RWPE1 (cell line): ENCODE data around the gene CCDC92.

Source experiments
- CTCF ChIA-PET: fragments of 350-600 bp; sonication (Branson Sonifier 250); formaldehyde crosslinking; extraction: SDS; loops from one replicate; lab custom pipeline; 2021; lab: Yijun Ruan, JAX
- POLR2A ChIA-PET: fragments of 400-600 bp; formaldehyde crosslinking; extraction: SDS; loops from one replicate; lab custom pipeline; 2020; ENCODE audit warnings: antibody characterized with exemption; ENCODE audit not compliant: low non-redundant PET; lab: Yijun Ruan, JAX
- DNase-seq: peaks from one replicate; pipeline ENCODE4 v3.0.0; 2012; ENCODE audit warnings: low spot score
- H3K27ac ChIP-seq: fragments of 450-650 bp; 2 replicates; pipeline ENCODE4 v1.5.1; 2017
- TF ChIP-seq, protein P1 (sequence below): fragments of 450-650 bp; conservative IDR thresholded peaks from 2 replicates; pipeline ENCODE4 v1.5.1; 2017; ENCODE audit warnings: low read depth, mild to moderate bottlenecking

CCDC92 gene

DNA sequence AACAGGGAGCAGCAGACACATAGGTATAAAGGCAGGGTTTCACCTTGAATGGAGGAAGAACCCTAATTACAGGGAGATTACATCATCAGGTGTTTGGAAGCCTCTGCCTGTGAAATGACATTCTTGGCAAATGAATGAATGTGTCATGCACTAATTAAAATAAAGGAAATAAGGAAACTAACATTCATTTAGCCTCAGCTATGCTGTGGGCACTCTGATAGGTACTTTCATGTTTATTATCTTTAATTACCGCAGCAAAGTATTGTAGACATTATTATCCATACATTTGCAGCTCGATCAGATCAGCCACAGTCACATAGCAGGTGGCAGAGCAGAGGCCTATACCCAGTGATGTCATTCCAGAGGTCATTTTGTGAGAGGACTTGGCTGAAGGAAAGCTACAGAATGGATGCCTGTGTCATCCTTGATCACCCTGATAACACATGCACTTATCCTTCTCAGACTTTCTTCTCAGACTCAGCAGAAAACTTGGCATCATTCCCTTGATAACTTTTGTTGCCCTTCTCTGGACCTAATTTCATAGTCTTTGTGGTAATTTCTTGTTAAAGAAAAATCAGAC, 18.8 kb upstream of the CCDC92 start:
- ChIA-PET POLR2A (interaction anchor here (0.7 kb wide), 1 partner anchor 751 kb away, joined by 3 read pairs; no protein-coding TSS in a partner anchor), CTCF (interaction anchor here (0.6 kb wide), 1 partner anchor 12 kb away, joined by 3 read pairs; no protein-coding TSS in a partner anchor)
- no peak overlapping the region for H3K27ac ChIP-seq
- no peak for DNase-seq
- TF ChIP-seq, protein P1, sequence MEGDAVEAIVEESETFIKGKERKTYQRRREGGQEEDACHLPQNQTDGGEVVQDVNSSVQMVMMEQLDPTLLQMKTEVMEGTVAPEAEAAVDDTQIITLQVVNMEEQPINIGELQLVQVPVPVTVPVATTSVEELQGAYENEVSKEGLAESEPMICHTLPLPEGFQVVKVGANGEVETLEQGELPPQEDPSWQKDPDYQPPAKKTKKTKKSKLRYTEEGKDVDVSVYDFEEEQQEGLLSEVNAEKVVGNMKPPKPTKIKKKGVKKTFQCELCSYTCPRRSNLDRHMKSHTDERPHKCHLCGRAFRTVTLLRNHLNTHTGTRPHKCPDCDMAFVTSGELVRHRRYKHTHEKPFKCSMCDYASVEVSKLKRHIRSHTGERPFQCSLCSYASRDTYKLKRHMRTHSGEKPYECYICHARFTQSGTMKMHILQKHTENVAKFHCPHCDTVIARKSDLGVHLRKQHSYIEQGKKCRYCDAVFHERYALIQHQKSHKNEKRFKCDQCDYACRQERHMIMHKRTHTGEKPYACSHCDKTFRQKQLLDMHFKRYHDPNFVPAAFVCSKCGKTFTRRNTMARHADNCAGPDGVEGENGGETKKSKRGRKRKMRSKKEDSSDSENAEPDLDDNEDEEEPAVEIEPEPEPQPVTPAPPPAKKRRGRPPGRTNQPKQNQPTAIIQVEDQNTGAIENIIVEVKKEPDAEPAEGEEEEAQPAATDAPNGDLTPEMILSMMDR = no peak

- ChIA-PET CTCF (interaction anchor here (0.6 to 0.7 kb wide), 2 partner anchors 85 to 1196 kb away, joined by 3 read pairs; no protein-coding TSS in a partner anchor), POLR2A (no interaction called here)
- no peak overlapping the region for H3K27ac ChIP-seq
- TF ChIP-seq, protein P1 = no peak
- DNase-seq = no peak
These were observed 17.9 kb upstream of the CCDC92 start for GRCh38 chr12:123990511-123990910.

DNA sequence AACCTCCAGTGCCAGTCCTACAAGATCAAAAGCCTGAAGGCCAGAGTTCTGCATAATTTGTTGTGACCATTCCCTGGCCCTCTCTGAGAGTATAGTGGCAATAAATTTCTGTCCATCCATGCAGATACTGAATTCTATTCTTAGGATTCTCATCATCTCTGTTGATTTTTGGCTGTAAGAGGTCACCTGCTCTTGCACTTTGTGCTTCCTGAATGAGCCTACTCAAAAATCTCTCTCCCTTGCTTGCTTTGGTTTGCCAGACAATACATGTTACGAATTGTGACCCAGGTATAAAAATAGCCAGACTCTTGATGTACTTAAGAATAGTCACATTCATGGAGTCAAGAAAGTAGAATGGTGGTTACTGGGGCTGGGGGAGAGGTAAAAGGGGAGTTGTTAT, 17.1 kb upstream of the CCDC92 start:
- TF ChIP-seq, protein P1 = no peak
- ChIA-PET POLR2A (no interaction called here), CTCF (no interaction called here)
- no peak overlapping the region for H3K27ac ChIP-seq
- no peak for DNase-seq

- ChIA-PET CTCF (no interaction called here), POLR2A (no interaction called here)
- H3K27ac ChIP-seq = no peak overlapping the region
- TF ChIP-seq, protein P1 = no peak
- DNase-seq = no peak
These were observed 16.5 kb upstream of the CCDC92 start for GRCh38 chr12:123989168-123989567.

DNA sequence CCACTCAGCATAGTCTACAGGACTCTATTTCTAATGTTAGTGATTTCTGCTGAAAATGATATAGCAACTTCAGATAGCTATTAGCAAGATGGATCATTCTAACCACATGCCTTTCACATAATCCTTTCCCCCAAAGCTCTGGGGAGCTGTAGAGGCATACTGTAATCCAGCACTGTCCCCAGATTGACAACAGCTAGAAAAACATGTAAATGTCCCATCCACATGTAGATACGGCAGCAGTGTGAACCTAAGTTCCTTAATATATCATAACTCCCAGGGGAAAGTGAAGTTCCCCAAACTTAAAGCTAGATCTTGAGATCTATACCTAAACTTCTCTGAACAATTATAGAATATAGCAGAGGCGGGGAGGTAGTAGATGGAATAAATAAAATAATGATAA, 14.4 kb upstream of the CCDC92 start:
- no peak for DNase-seq
- ChIA-PET CTCF (interaction anchor here (0.6 kb wide), 1 partner anchor 52 kb away, joined by 5 read pairs; no protein-coding TSS in a partner anchor), POLR2A (no interaction called here)
- TF ChIP-seq, protein P1 = no peak
- H3K27ac ChIP-seq = no peak overlapping the region

- TF ChIP-seq, protein P1 = no peak
- no peak for DNase-seq
- ChIA-PET CTCF (no interaction called here), POLR2A (no interaction called here)
- no peak overlapping the region for H3K27ac ChIP-seq
These were observed 13.8 kb upstream of the CCDC92 start for GRCh38 chr12:123986374-123986965.
